ENCODE results near the gene NADK2. TPM values are rescaled to one million over a fixed set of nuclear protein-coding genes. Genes with fewer than 3 reads are reported as not detected.

Gene NADK2
- total and polyA plus RNA-seq, 10 of the 15 experiments (the other 5 are each of a cell fraction or from before 2014, with no cell fraction given), result 2.4 to 9.0 (median 6.3) TPM

DNA sequence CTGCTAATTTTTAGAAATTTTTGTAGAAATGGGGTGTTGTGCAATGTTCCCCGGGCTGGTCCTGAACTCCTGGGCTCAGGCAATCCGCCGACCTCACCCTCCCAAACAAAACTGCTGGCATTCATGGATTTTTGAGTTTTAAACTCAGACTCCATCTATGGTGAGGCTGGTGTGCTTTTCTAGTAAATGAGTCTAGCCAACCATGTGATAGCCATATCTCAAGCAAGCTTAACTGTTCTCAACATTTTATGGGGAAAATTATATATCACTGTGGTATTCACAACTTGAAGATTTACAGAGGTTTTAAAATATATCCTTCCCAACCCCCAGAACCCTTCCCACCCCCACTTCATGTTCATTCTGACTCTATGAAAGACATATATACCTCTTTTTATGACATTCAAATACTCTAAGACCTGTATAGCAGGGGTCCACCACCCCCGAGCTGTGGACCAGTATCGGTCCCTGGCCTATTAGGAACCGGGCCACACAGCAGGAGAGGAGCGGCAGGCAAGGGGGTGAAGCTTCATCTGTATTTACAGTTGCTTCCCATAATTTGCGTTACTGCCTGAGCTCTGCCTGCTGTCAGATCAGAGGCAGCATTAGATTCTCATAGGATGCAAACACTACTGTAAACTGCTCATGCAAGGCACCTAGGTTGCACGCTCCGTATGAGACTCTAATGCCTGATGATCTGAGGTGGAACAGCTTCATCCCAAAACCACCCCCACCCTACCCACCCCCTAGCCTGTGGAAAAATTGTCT lies 4.5 kb upstream of the NADK2 start:
- H3K9ac ChIP-seq (ENCODE audit: control insufficient read depth, insufficient read depth, low read length), result no peak overlapping the region

More for the DNA sequence above, 4.5 kb upstream of the NADK2 start:
- POLR2A ChIA-PET, result no interaction called here
- Histone ChIP-seq H4K20me1 (ENCODE audit: control insufficient read depth, insufficient read depth) (no peaks in the 10 kb centered on the region), H3K9me3 (replicated peaks; ENCODE audit: control insufficient read depth, insufficient read depth, low read length) (no peaks in the 10 kb centered on the region), H3K27ac (ENCODE audit: control insufficient read depth, insufficient read depth) (no peak overlapping the region), H3K4me1 (ENCODE audit: control insufficient read depth, insufficient read depth, low read length) (peaks cover 5% of the 10 kb centered on the region), H2AFZ (ENCODE audit: control insufficient read depth, low read depth, low read length) (no peak overlapping the region), H3K79me2 (ENCODE audit: control insufficient read depth, insufficient read depth, low read length) (no peaks in the 10 kb centered on the region), H3K27me3 (replicated peaks in 1 of 2; ENCODE audit: control insufficient read depth in 2 of 2, insufficient read depth in 2 of 2, low read length in 1 of 2) (no peaks in the 10 kb centered on the region), H3K4me3 (no peak overlapping the region), H3K36me3 (ENCODE audit: control insufficient read depth in 2 of 2, insufficient read depth in 2 of 2, low read length in 1 of 2) (no peaks in the 10 kb centered on the region), H3K4me2 (ENCODE audit: control insufficient read depth, insufficient read depth) (no peak overlapping the region)
- RAD21 ChIA-PET (ENCODE audit: unreplicated experiment), result no interaction called here
- intact Hi-C loops (cut with micrococcal nuclease; ENCODE audit: unreplicated experiment) (no loop called here), in situ Hi-C loops (cut with MboI) (loop anchor here (10.0 kb wide), 1 partner anchor 449 kb away; no protein-coding TSS in a partner anchor)
- no peak for TF ChIP-seq GABPA (IDR thresholded peaks at IDR 0.05; ENCODE audit: low read depth)
- no peak for TF ChIP-seq STAT1 (conservative IDR thresholded peaks at IDR 0.05)
- no peak for TF ChIP-seq ZNF622 (IDR thresholded peaks at IDR 0.05)
- TF ChIP-seq, protein P1, sequence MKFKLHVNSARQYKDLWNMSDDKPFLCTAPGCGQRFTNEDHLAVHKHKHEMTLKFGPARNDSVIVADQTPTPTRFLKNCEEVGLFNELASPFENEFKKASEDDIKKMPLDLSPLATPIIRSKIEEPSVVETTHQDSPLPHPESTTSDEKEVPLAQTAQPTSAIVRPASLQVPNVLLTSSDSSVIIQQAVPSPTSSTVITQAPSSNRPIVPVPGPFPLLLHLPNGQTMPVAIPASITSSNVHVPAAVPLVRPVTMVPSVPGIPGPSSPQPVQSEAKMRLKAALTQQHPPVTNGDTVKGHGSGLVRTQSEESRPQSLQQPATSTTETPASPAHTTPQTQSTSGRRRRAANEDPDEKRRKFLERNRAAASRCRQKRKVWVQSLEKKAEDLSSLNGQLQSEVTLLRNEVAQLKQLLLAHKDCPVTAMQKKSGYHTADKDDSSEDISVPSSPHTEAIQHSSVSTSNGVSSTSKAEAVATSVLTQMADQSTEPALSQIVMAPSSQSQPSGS (IDR thresholded peaks at IDR 0.05; ENCODE audit: low read length), result no peak
- TF ChIP-seq GATAD2B (conservative IDR thresholded peaks at IDR 0.05; ENCODE audit: low read depth), result no peak
- no peak for TF ChIP-seq STAT3 (IDR thresholded peaks at IDR 0.05; ENCODE audit: low read depth, low read length)
- 91% methylated on average over 10 of the region's 10 CpGs for WGBS (ENCODE audit: insufficient coverage, insufficient replicate concordance, low lambda C conversion rate, missing lambda C conversion rate)
- ATAC-seq, result no peak
- DNase-seq (ENCODE audit: low read depth, low spot score), result no peak
- CTCF ChIA-PET, result interaction anchor here (0.7 to 7.4 kb wide), 3 partner anchors 14 to 738 kb away, joined by 3 to 47 read pairs (median 10); no protein-coding TSS in a partner anchor
- SMC1A ChIA-PET (ENCODE audit: uncharacterized antibody, unreplicated experiment), result interaction anchor here (0.8 kb wide), 1 partner anchor 446 kb away, joined by 3 read pairs; no protein-coding TSS in a partner anchor
- no TSS peak for BruUV-seq (replicated peaks)
- no peak for FAIRE-seq
